Measurements from ENCODE around the gene TBC1D10B. TPM values are rescaled to one million over a fixed set of nuclear protein-coding genes. Genes with fewer than 3 reads are reported as not detected.

The TBC1D10B gene
- total RNA-seq, 2 donors from 2014 or later, result 45.0 to 62.3 TPM

- TF ChIP-seq, protein P1, sequence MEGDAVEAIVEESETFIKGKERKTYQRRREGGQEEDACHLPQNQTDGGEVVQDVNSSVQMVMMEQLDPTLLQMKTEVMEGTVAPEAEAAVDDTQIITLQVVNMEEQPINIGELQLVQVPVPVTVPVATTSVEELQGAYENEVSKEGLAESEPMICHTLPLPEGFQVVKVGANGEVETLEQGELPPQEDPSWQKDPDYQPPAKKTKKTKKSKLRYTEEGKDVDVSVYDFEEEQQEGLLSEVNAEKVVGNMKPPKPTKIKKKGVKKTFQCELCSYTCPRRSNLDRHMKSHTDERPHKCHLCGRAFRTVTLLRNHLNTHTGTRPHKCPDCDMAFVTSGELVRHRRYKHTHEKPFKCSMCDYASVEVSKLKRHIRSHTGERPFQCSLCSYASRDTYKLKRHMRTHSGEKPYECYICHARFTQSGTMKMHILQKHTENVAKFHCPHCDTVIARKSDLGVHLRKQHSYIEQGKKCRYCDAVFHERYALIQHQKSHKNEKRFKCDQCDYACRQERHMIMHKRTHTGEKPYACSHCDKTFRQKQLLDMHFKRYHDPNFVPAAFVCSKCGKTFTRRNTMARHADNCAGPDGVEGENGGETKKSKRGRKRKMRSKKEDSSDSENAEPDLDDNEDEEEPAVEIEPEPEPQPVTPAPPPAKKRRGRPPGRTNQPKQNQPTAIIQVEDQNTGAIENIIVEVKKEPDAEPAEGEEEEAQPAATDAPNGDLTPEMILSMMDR (IDR thresholded peaks at IDR 0.05), result no peak
- peaks cover 17% of the 10 kb centered on the region for H3K4me1 ChIP-seq
- peak overlapping the region; percentile 76 to 91 for H3K9ac ChIP-seq (ENCODE audit: low read depth in 2 of 2, low read length in 2 of 2)
- H3K27ac ChIP-seq, result peak overlapping the region; percentile 40
- intact Hi-C loops (cut with DNase I), result no loop called here
- peak overlapping the region; percentile 73 for H3K4me3 ChIP-seq
- no peaks in the 10 kb centered on the region for H3K27me3 ChIP-seq
- no peak for DNase-seq
- no peaks in the 10 kb centered on the region for H3K9me3 ChIP-seq
- no peaks in the 10 kb centered on the region for H3K36me3 ChIP-seq
Observed at GRCh38 chr16:30368792-30369090, 1.6 kb downstream of the TBC1D10B start.

DNA sequence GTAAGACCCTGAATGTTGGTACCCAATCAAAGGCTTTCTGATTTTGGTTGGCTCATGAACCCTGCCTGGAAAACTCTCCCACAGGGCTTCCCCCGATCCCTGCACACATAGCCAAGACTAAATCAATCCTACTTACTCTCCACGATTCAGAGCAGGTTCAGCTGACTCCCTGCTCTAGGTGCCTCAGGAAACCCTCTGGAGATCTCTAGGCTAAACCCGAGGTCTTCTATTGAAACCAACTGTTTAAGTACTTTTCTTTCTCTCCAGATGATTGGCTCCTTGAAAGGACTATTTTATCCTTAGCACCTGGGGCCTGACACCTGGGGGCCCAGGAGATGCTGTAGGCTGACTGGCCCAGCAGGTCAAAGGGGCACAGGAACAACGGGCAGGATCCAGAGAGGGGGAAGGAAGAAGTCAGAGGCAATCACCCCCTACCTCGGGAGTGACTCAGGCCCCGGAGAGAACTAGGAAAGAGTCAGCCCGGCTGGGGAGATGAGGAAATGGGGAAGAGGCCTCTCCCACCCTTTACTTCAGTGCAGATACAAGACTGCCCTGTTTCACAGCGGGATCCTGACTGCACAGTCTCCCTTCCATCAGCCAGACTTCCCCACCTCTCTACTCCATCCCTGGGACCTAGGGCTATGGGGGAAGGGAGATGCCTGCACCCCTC, 2.0 kb downstream of the TBC1D10B start:
- TF ChIP-seq, protein P1 (IDR thresholded peaks at IDR 0.05), result no peak
- H3K9me3 ChIP-seq, result no peaks in the 10 kb centered on the region

GRCh38 chr16:30367349-30368009, 2.8 kb downstream of the TBC1D10B start:
- Histone ChIP-seq H3K9me3 (no peaks in the 10 kb centered on the region), H3K4me1 (peaks cover 17% of the 10 kb centered on the region), H3K9ac (ENCODE audit: low read depth in 2 of 2, low read length in 2 of 2) (peak overlapping the region; percentile 76 to 91), H3K4me3 (peak overlapping the region; percentile 73), H3K27ac (peak overlapping the region; percentile 40), H3K36me3 (no peaks in the 10 kb centered on the region), H3K27me3 (no peaks in the 10 kb centered on the region)
- TF ChIP-seq, protein P1 (IDR thresholded peaks at IDR 0.05), result no peak
- intact Hi-C loops (cut with DNase I), result no loop called here
- no peak for DNase-seq

More for the DNA sequence above, 2.0 kb downstream of the TBC1D10B start:
- H3K36me3 ChIP-seq, result no peaks in the 10 kb centered on the region
- peak overlapping the region; percentile 76 to 91 for H3K9ac ChIP-seq (ENCODE audit: low read depth in 2 of 2, low read length in 2 of 2)
- H3K4me1 ChIP-seq, result peaks cover 17% of the 10 kb centered on the region
- no peak for DNase-seq
- peak overlapping the region; percentile 40 for H3K27ac ChIP-seq
- intact Hi-C loops (cut with DNase I), result no loop called here
- H3K4me3 ChIP-seq, result peak overlapping the region; percentile 73
- no peaks in the 10 kb centered on the region for H3K27me3 ChIP-seq

GRCh38 chr16:30366511-30366910, 3.8 kb downstream of the TBC1D10B start:
- Histone ChIP-seq H3K9me3 (no peaks in the 10 kb centered on the region), H3K4me3 (no peak overlapping the region), H3K27me3 (no peaks in the 10 kb centered on the region), H3K4me1 (peaks cover 17% of the 10 kb centered on the region), H3K27ac (no peak overlapping the region), H3K36me3 (no peaks in the 10 kb centered on the region), H3K9ac (ENCODE audit: low read depth in 2 of 2, low read length in 2 of 2) (no peak overlapping the region)
- DNase-seq, result no peak
- intact Hi-C loops (cut with DNase I), result no loop called here
- TF ChIP-seq, protein P1 (IDR thresholded peaks at IDR 0.05), result no peak

DNA sequence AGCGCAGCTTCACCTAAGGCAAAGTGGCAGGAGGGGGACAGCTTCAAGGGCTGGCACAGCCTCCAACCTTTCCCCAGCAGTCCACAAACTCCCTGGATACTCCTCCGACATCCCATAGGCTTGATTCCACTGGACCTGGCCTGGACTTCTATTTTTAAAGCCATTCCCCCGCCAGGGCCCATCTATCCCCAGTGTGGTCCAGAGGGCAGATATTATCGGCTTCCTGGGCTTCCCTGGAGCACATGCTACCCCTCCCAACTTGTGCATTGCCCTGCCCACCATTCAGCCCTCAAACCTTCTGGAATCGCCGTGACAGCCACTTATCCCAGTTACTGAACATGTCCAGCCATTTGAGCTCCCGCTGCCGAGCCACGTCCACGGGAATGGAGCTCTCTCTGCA, 5.1 kb downstream of the TBC1D10B start:
- no peaks in the 10 kb centered on the region for H3K27me3 ChIP-seq
- no peak overlapping the region for H3K9ac ChIP-seq (ENCODE audit: low read depth in 2 of 2, low read length in 2 of 2)
- TF ChIP-seq, protein P1 (IDR thresholded peaks at IDR 0.05), result no peak
- no peaks in the 10 kb centered on the region for H3K36me3 ChIP-seq
- H3K9me3 ChIP-seq, result no peaks in the 10 kb centered on the region
- H3K27ac ChIP-seq, result no peak overlapping the region
- DNase-seq, result no peak
- intact Hi-C loops (cut with DNase I), result no loop called here
- no peak overlapping the region for H3K4me3 ChIP-seq
- H3K4me1 ChIP-seq, result peaks cover 17% of the 10 kb centered on the region
